ENCODE data around the gene TBX5. TPM values are rescaled to one million over a fixed set of nuclear protein-coding genes. Genes with fewer than 3 reads are reported as not detected.

TBX5 gene
- total and polyA plus RNA-seq, 4 donors = 0.33 to 0.42 TPM; not detected in 2

DNA sequence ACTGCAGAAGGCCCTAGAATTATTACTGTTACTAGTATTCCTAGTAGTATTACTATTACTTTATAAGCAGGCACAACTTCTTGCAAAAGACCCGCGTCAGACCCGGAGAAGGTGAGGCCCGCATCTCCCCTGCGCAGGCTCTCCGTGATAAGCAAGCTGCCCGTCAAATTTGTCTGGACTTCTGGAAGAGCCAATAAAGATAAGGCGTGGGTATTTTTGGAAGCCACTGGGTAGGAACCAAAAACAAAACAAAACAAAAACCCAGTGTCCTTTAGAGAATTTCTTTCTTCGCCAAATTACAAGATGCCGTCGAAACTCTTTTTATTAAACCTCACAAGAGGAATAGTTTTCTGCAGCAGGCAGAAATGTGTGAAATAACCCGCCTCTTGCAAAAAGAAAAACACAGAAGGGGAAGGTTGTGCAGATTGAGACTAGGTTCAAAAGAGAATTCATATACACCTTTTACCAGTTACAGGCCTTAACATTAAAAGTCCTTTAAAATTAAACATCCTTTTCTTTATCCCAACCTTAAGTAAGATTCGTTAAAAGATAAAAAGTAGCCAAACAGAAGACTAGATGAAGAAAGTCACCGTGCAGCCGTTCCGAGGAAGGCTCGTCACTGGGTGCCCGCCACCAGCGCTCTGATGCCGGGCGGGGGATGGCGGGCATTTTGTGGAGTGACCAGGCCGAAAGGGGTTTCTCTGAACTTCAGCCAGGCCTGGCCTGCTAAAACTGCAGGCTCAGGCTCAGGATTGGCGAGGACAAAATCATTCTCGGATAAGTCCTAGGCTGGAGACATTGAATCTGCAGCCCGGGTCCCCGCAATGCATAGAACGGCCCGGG, 1.6 kb downstream of the TBX5 start:
- Histone ChIP-seq H3K27ac (ENCODE audit: low read depth in 1 of 2, low read length in 2 of 2) (no peak overlapping the region), H3K4me3 (ENCODE audit: low read length in 2 of 2) (no peak overlapping the region), H3K4me1 (ENCODE audit: control insufficient read depth in 1 of 2, insufficient read depth in 2 of 2, low read length in 2 of 2) (no peaks in the 10 kb centered on the region), H3K36me3 (ENCODE audit: control insufficient read depth in 1 of 2, insufficient read depth in 2 of 2, low read length in 1 of 2) (no peaks in the 10 kb centered on the region), H3K27me3 (ENCODE audit: control insufficient read depth in 1 of 2, insufficient read depth in 2 of 2, low read length in 1 of 2) (peaks cover 0 to 2% of the 10 kb centered on the region in 2 donors), H3K9me3 (ENCODE audit: control insufficient read depth, low read length) (no peaks in the 10 kb centered on the region)
- 36 to 52% methylated on average over 29 of the region's 29 CpGs for WGBS, 2 donors
- intact Hi-C loops (cut with DNase I) = loop anchor here in 1 of 2 donors (10.0 kb wide), 1 partner anchor 240 kb away; no protein-coding TSS in a partner anchor
- DNase-seq (no peak), ATAC-seq (ENCODE audit: low FRiP score) (no peak)

DNA sequence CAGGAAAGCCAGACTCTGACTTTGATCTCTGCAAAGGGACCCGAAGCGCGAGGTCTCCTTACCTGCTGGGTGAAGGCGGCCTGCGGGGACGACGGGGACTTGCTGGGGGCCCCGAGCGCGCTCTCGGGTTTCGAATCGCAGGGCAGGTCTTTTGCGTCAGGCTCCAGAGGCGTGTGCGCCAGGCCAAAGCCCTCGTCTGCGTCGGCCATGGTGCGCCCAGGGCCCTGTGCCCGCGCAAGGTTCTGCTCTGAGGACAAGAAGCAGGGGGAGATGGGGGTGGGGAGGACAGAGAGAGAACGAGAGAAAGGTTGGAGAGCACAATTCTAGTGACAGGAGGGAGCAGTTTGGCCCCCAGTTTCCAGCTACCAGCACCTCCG, 2.3 kb downstream of the TBX5 start:
- intact Hi-C loops (cut with DNase I) = loop anchor here in 1 of 2 donors (10.0 kb wide), 1 partner anchor 239 kb away; no protein-coding TSS in a partner anchor
- H3K27ac ChIP-seq (ENCODE audit: low read depth in 1 of 2, low read length in 2 of 2) = no peak overlapping the region
- ATAC-seq (ENCODE audit: low FRiP score) (no peak), DNase-seq (no peak)
- peaks cover 0 to 2% of the 10 kb centered on the region in 2 donors for H3K27me3 ChIP-seq (ENCODE audit: control insufficient read depth in 1 of 2, insufficient read depth in 2 of 2, low read length in 1 of 2)
- H3K4me3 ChIP-seq (ENCODE audit: low read length in 2 of 2) = no peak overlapping the region
- WGBS, 2 donors = 16 to 26% methylated on average over 24 of the region's 24 CpGs
- H3K4me1 ChIP-seq (ENCODE audit: control insufficient read depth in 1 of 2, insufficient read depth in 2 of 2, low read length in 2 of 2) = no peaks in the 10 kb centered on the region
- H3K36me3 ChIP-seq (ENCODE audit: control insufficient read depth in 1 of 2, insufficient read depth in 2 of 2, low read length in 1 of 2) = no peaks in the 10 kb centered on the region
- H3K9me3 ChIP-seq (ENCODE audit: control insufficient read depth, low read length) = no peaks in the 10 kb centered on the region

DNA sequence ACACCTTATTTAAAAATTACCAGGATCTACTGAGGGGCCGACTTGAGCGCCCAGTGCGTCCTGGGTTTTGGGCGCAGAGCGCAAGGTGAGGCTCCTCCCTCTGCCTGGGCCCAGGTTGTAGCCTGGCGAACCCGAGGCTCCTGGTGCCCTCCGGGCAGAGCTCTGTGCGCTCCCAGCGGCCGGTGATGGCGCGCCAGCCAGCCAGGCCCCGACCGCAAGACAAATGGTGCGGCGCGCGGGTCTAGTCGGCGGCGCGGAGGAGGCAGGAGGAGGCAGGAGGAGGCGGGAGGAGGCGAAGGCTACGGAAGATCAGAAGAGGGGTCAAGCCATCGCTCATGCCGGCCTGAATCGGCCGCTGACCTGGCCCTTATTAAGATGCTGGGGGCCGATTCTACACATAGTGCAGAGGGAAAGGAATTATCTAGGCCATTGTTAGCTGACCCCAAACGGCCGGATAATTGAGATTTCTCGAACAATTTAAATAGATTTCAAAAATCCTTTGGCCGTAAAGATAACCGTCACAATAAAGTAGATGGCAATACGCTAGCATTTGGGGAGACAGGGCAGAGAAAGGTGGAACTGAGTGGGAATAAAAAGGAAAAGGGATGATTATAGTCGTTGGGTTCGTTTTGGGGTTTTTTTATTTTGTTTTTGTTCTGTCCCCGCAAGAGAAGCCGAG, 2.8 kb downstream of the TBX5 start:
- WGBS, 2 donors = 8 to 16% methylated on average over 41 of the region's 41 CpGs
- intact Hi-C loops (cut with DNase I) = loop anchor here in 1 of 2 donors (10.0 kb wide), 1 partner anchor 238 kb away; no protein-coding TSS in a partner anchor
- no peaks in the 10 kb centered on the region for H3K9me3 ChIP-seq (ENCODE audit: control insufficient read depth, low read length)
- H3K27ac ChIP-seq (ENCODE audit: low read depth in 1 of 2, low read length in 2 of 2) = no peak overlapping the region
- DNase-seq (no peak), ATAC-seq (ENCODE audit: low FRiP score) (no peak)
- H3K4me3 ChIP-seq (ENCODE audit: low read length in 2 of 2) = no peak overlapping the region
- peaks cover 0 to 2% of the 10 kb centered on the region in 2 donors for H3K27me3 ChIP-seq (ENCODE audit: control insufficient read depth in 1 of 2, insufficient read depth in 2 of 2, low read length in 1 of 2)
- H3K36me3 ChIP-seq (ENCODE audit: control insufficient read depth in 1 of 2, insufficient read depth in 2 of 2, low read length in 1 of 2) = no peaks in the 10 kb centered on the region
- H3K4me1 ChIP-seq (ENCODE audit: control insufficient read depth in 1 of 2, insufficient read depth in 2 of 2, low read length in 2 of 2) = no peaks in the 10 kb centered on the region

DNA sequence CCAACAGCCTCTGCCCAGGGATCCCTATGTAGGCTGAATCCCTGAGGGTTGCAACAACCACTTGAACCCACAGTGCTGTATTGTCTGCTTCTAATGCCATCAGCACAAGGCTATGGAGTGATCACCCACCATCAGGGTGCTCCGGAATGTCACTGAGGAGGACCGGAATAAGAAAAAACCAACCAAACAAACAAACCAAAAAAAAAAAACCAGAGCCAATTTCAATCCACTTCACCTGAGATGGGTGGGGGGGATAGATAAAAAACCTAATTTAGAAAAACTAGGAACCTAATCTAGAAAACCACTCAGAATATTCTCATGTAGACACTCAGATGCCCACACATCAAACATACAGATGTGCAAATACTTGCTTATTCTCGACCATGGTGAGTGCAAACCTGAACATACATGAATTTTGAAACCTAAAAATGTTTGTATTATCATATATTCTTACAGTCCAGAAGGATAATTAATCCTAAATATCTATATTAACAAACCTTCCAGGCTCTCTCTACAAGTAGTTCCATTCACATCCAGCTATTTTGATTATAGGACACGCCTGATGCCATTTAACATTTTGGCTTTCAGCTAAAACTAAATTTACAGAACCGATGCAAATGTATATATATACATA, 3.7 kb downstream of the TBX5 start:
- no peak for DNase-seq
- H3K4me3 ChIP-seq (ENCODE audit: low read length in 2 of 2) = no peak overlapping the region
- no peaks in the 10 kb centered on the region for H3K36me3 ChIP-seq (ENCODE audit: control insufficient read depth in 1 of 2, insufficient read depth in 2 of 2, low read length in 1 of 2)
- no peaks in the 10 kb centered on the region for H3K4me1 ChIP-seq (ENCODE audit: control insufficient read depth in 1 of 2, insufficient read depth in 2 of 2, low read length in 2 of 2)
- ATAC-seq (ENCODE audit: low FRiP score) = no peak
- WGBS, 2 donors = 26 to 41% methylated on average over 5 of the region's 5 CpGs
- no peaks in the 10 kb centered on the region for H3K9me3 ChIP-seq (ENCODE audit: control insufficient read depth, low read length)
- H3K27ac ChIP-seq (ENCODE audit: low read depth in 1 of 2, low read length in 2 of 2) = no peak overlapping the region
- intact Hi-C loops (cut with DNase I) = loop anchor here in 1 of 2 donors (10.0 kb wide), 1 partner anchor 237 kb away; no protein-coding TSS in a partner anchor
- peaks cover 0 to 2% of the 10 kb centered on the region in 2 donors for H3K27me3 ChIP-seq (ENCODE audit: control insufficient read depth in 1 of 2, insufficient read depth in 2 of 2, low read length in 1 of 2)

- H3K9me3 ChIP-seq (ENCODE audit: control insufficient read depth, low read length) = no peaks in the 10 kb centered on the region
- no peak overlapping the region for H3K4me3 ChIP-seq (ENCODE audit: low read length in 2 of 2)
- WGBS, 2 donors = 22 to 32% methylated on average over 10 of the region's 10 CpGs
- H3K27me3 ChIP-seq (ENCODE audit: control insufficient read depth in 1 of 2, insufficient read depth in 2 of 2, low read length in 1 of 2) = peaks cover 0 to 2% of the 10 kb centered on the region in 2 donors
- no peaks in the 10 kb centered on the region for H3K36me3 ChIP-seq (ENCODE audit: control insufficient read depth in 1 of 2, insufficient read depth in 2 of 2, low read length in 1 of 2)
- no peak overlapping the region for H3K27ac ChIP-seq (ENCODE audit: low read depth in 1 of 2, low read length in 2 of 2)
- no peaks in the 10 kb centered on the region for H3K4me1 ChIP-seq (ENCODE audit: control insufficient read depth in 1 of 2, insufficient read depth in 2 of 2, low read length in 2 of 2)
- ATAC-seq (ENCODE audit: low FRiP score) (no peak), DNase-seq (no peak)
- intact Hi-C loops (cut with DNase I) = loop anchor here in 1 of 2 donors (10.0 kb wide), 1 partner anchor 237 kb away; no protein-coding TSS in a partner anchor
Measured at GRCh38 chr12:114401328-114402083, 4.4 kb downstream of the TBX5 start.

DNA sequence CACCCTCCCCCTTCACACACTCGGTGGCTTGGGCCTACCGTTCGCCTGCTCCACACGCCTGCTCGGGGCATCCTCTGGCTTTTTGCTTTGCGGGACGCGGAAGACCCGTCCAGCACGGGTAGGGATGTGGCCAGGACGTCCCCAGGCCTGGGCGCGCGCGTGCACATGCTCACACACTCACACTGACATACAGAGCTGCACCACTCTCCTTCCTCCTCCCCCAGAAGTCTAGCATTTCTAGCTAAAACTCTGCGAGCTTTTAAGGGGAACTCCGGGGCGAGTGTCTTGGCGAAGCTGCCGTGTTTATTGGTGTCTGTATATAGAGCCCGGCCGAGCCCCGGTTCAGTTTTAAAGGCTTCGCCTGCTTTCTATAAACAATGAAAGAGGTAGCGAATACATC, 5.0 kb downstream of the TBX5 start:
- no peaks in the 10 kb centered on the region for H3K4me1 ChIP-seq (ENCODE audit: control insufficient read depth in 1 of 2, insufficient read depth in 2 of 2, low read length in 2 of 2)
- no peak for DNase-seq
- intact Hi-C loops (cut with DNase I) = loop anchor here in 1 of 2 donors (10.0 kb wide), 1 partner anchor 236 kb away; no protein-coding TSS in a partner anchor
- H3K27me3 ChIP-seq (ENCODE audit: control insufficient read depth in 1 of 2, insufficient read depth in 2 of 2, low read length in 1 of 2) = peaks cover 0 to 2% of the 10 kb centered on the region in 2 donors
- no peaks in the 10 kb centered on the region for H3K9me3 ChIP-seq (ENCODE audit: control insufficient read depth, low read length)
- no peak overlapping the region for H3K4me3 ChIP-seq (ENCODE audit: low read length in 2 of 2)
- WGBS, 2 donors = 8 to 21% methylated on average over 25 of the region's 25 CpGs
- ATAC-seq (ENCODE audit: low FRiP score) = no peak
- no peak overlapping the region for H3K27ac ChIP-seq (ENCODE audit: low read depth in 1 of 2, low read length in 2 of 2)
- no peaks in the 10 kb centered on the region for H3K36me3 ChIP-seq (ENCODE audit: control insufficient read depth in 1 of 2, insufficient read depth in 2 of 2, low read length in 1 of 2)

- Histone ChIP-seq H3K36me3 (ENCODE audit: control insufficient read depth in 1 of 2, insufficient read depth in 2 of 2, low read length in 1 of 2) (no peaks in the 10 kb centered on the region), H3K9me3 (ENCODE audit: control insufficient read depth, low read length) (no peaks in the 10 kb centered on the region), H3K27ac (ENCODE audit: low read depth in 1 of 2, low read length in 2 of 2) (no peak overlapping the region), H3K4me1 (ENCODE audit: control insufficient read depth in 1 of 2, insufficient read depth in 2 of 2, low read length in 2 of 2) (no peaks in the 10 kb centered on the region), H3K27me3 (ENCODE audit: control insufficient read depth in 1 of 2, insufficient read depth in 2 of 2, low read length in 1 of 2) (peaks cover 0 to 2% of the 10 kb centered on the region in 2 donors), H3K4me3 (ENCODE audit: low read length in 2 of 2) (no peak overlapping the region)
- DNase-seq = no peak
- intact Hi-C loops (cut with DNase I) = loop anchor here in 1 of 2 donors (10.0 kb wide), 1 partner anchor 236 kb away; no protein-coding TSS in a partner anchor
- no peak for ATAC-seq (ENCODE audit: low FRiP score)
- 27 to 40% methylated on average over 31 of the region's 31 CpGs for WGBS, 2 donors
Measured at GRCh38 chr12:114400361-114400811, 5.6 kb downstream of the TBX5 start.

Data from aorta (tissue), 5 donors.